Fibroblast of lung (primary cell): Measurements from ENCODE around the gene PDGFC. TPM values are rescaled to one million over a fixed set of nuclear protein-coding genes. Genes with fewer than 3 reads are reported as not detected.

ENCODE experiments used
- DNase-seq, 2 donors: peaks; one replicate each; pipeline versions ENCODE4 v3.0.0 to v3.0.0-alpha.2; 2010; ENCODE audit warnings: low read depth in 2 of 2
- H2AFZ ChIP-seq: 2 replicates; pipeline ENCODE4 v1.5.1; 2012; ENCODE audit warnings: low read length, control low read depth, inconsistent platforms
- H3K27ac ChIP-seq: 2 replicates; pipeline ENCODE4 v1.5.1; 2011; ENCODE audit warnings: low read length, control low read depth; ENCODE audit not compliant: insufficient read depth
- H3K27me3 ChIP-seq: 2 replicates; pipeline ENCODE4 v1.5.1; 2011; ENCODE audit warnings: mild to moderate bottlenecking, low read length; ENCODE audit not compliant: control insufficient read depth, insufficient read depth
- H3K36me3 ChIP-seq: 2 replicates; pipeline ENCODE4 v1.5.1; 2011; ENCODE audit warnings: low read length; ENCODE audit not compliant: control insufficient read depth, insufficient read depth
- H3K4me1 ChIP-seq: 2 replicates; pipeline ENCODE4 v1.5.1; 2011; ENCODE audit warnings: low read length; ENCODE audit not compliant: control insufficient read depth, insufficient read depth; ENCODE audit errors: extremely low read depth
- H3K4me2 ChIP-seq: 2 replicates; pipeline ENCODE4 v1.5.1; 2011; ENCODE audit warnings: low read length, control low read depth; ENCODE audit not compliant: insufficient read depth; ENCODE audit errors: extremely low read depth
- H3K4me3 ChIP-seq, 4 experiments: fragments of 200-600 bp in 1 of 4; sonication (generic) in 1 of 4; replicated peaks in 1 of 4; 2 replicates each; pipeline ENCODE4 v1.5.1; 2011 to 2016; ENCODE audit warnings: low read length in 4 of 4, low read depth in 3 of 4, mild to moderate bottlenecking in 3 of 4, control low read depth in 2 of 4, inconsistent platforms in 1 of 4, mixed read lengths in 1 of 4; ENCODE audit not compliant: insufficient read depth in 1 of 4; ENCODE audit errors: control extremely low read depth in 1 of 4
- H3K79me2 ChIP-seq: 2 replicates; pipeline ENCODE4 v1.5.1; 2012; ENCODE audit warnings: mild to moderate bottlenecking, low read length, inconsistent platforms; ENCODE audit not compliant: control insufficient read depth, insufficient read depth
- H3K9ac ChIP-seq: 2 replicates; pipeline ENCODE4 v1.5.1; 2011; ENCODE audit warnings: mild to moderate bottlenecking, low read length, control low read depth; ENCODE audit not compliant: insufficient read depth
- H3K9me3 ChIP-seq: 2 replicates; pipeline ENCODE4 v1.5.1; 2012; ENCODE audit warnings: low read depth, low read length; ENCODE audit not compliant: control insufficient read depth, insufficient read depth
- H4K20me1 ChIP-seq: 2 replicates; pipeline ENCODE4 v1.5.1; 2011; ENCODE audit warnings: low read length; ENCODE audit not compliant: control insufficient read depth, insufficient read depth; ENCODE audit errors: extremely low read depth
- CTCF ChIP-seq, 2 donors: IDR thresholded peaks in 1 of 2; conservative IDR thresholded peaks in 1 of 2; 1 replicate in 1 of 2; 2 replicates in 1 of 2; pipeline ENCODE4 v1.5.1; 2011 to 2012; ENCODE audit warnings: low read length in 2 of 2, control low read depth in 1 of 2, inconsistent platforms in 1 of 2, low read depth in 1 of 2, mild to moderate bottlenecking in 1 of 2
- EZH2 ChIP-seq: IDR thresholded peaks from 2 replicates; pipeline ENCODE4 v1.5.1; 2012; ENCODE audit warnings: low read length, control low read depth, mild to moderate bottlenecking; ENCODE audit errors: missing control alignments
- polyA plus RNA-seq, 2 donors: library from polyadenylated mRNA; depleted of rRNA in 1 of 2; stranded (reverse) in 1 of 2; unstranded in 1 of 2; fragments of >200 nt; gene quantifications; 2 replicates each; pipeline ENCODE4 v1.2.1, GENCODE V29; 2011 to 2012; ENCODE audit warnings: missing spikeins in 1 of 2
- total RNA-seq: library from RNA; depleted of rRNA; stranded (reverse); fragments of >200 nt; gene quantifications from 2 replicates; pipeline ENCODE4 v1.2.1, GENCODE V29; 2014

The PDGFC gene
- total and polyA plus RNA-seq, 2 donors (not counting 1 experiment from before 2014, with no cell fraction given): 43.4 to 103 TPM

GRCh38 chr4:156778606-156779005 lies 193.0 kb downstream of the PDGFC start:
- Histone ChIP-seq H3K36me3 (no peaks in the 10 kb centered on the region), H3K4me2 (peak overlapping the region; percentile 11), H3K79me2 (peaks cover 8% of the 10 kb centered on the region), H3K9ac (no peak overlapping the region), H3K27ac (peak overlapping the region; percentile 60), H3K4me3 (no peak overlapping the region), H2AFZ (no peak overlapping the region), H3K9me3 (no peaks in the 10 kb centered on the region), H4K20me1 (no peaks in the 10 kb centered on the region), H3K27me3 (no peaks in the 10 kb centered on the region), H3K4me1 (peaks cover 7% of the 10 kb centered on the region)
- peak; percentile 69 to 93 for DNase-seq
- TF ChIP-seq CTCF (conservative IDR thresholded peaks at IDR 0.05 in 1 of 2, IDR thresholded peaks at IDR 0.05 in 1 of 2; ENCODE audit: low read depth in 1 of 2, low read length in 2 of 2): no peak
- no peak for TF ChIP-seq EZH2

GRCh38 chr4:156778093-156778492 lies 193.5 kb downstream of the PDGFC start:
- peak; percentile 46 to 85 for DNase-seq
- H3K27ac ChIP-seq: peak overlapping the region; percentile 60
- peak overlapping the region; percentile 11 for H3K4me2 ChIP-seq
- H2AFZ ChIP-seq: no peak overlapping the region
- no peaks in the 10 kb centered on the region for H3K36me3 ChIP-seq
- H4K20me1 ChIP-seq: no peaks in the 10 kb centered on the region
- peaks cover 8% of the 10 kb centered on the region for H3K79me2 ChIP-seq
- no peaks in the 10 kb centered on the region for H3K9me3 ChIP-seq
- no peaks in the 10 kb centered on the region for H3K27me3 ChIP-seq
- H3K9ac ChIP-seq: no peak overlapping the region
- H3K4me3 ChIP-seq: no peak overlapping the region
- H3K4me1 ChIP-seq: peaks cover 10% of the 10 kb centered on the region
- TF ChIP-seq CTCF (conservative IDR thresholded peaks at IDR 0.05 in 1 of 2, IDR thresholded peaks at IDR 0.05 in 1 of 2; ENCODE audit: low read depth in 1 of 2, low read length in 2 of 2) (no peak), EZH2 (no peak)

GRCh38 chr4:156775813-156776212 lies 195.8 kb downstream of the PDGFC start:
- no peak overlapping the region for H3K4me2 ChIP-seq
- H3K9me3 ChIP-seq: no peaks in the 10 kb centered on the region
- H3K79me2 ChIP-seq: peaks cover 6% of the 10 kb centered on the region
- peaks cover 10% of the 10 kb centered on the region for H3K4me1 ChIP-seq
- no peak overlapping the region for H3K9ac ChIP-seq
- no peak for DNase-seq
- no peaks in the 10 kb centered on the region for H3K36me3 ChIP-seq
- H3K27me3 ChIP-seq: no peaks in the 10 kb centered on the region
- H4K20me1 ChIP-seq: no peaks in the 10 kb centered on the region
- H3K4me3 ChIP-seq: no peak overlapping the region
- peak overlapping the region; percentile 13 for H3K27ac ChIP-seq
- no peak for TF ChIP-seq CTCF (conservative IDR thresholded peaks at IDR 0.05 in 1 of 2, IDR thresholded peaks at IDR 0.05 in 1 of 2; ENCODE audit: low read depth in 1 of 2, low read length in 2 of 2)
- TF ChIP-seq EZH2: no peak
- H2AFZ ChIP-seq: no peak overlapping the region
